ENCODE data around the gene LLGL1.
"Not testable (repeated sequence)": the region's sequence is repeated elsewhere in the genome, so short reads cannot be mapped to it uniquely, and the experiment has no call there.

GRCh38 chr17:18216906-18217305, 8.5 kb upstream of the LLGL1 start:
- not testable (repeated sequence) for TF ChIP-seq CTCF (conservative IDR thresholded peaks at IDR 0.05; ENCODE audit: low read depth, low read length); EZH2 (IDR thresholded peaks at IDR 0.05; ENCODE audit: borderline replicate concordance, low read depth, low read length, poor library complexity, severe bottlenecking)
